GM18867 (cell line): ENCODE data around the gene R3HCC1L.
A peak's percentile ranks its signal among the peaks of the same experiment; 100 is the strongest.

ENCODE experiments used
- ATAC-seq: cut with Tn5 transposase; IDR thresholded peaks from one replicate; pipeline ENCODE4 v1.9.1; 2021; ENCODE audit warnings: mild to moderate bottlenecking, moderate library complexity; ENCODE audit not compliant: unreplicated experiment

The R3HCC1L gene

GRCh38 chr10:98134431-98135221 is at the start of gene R3HCC1L:
Gene R3HCC1L (plus strand): TSS chr10:98134657. CDS start chr10:98208115, 73,458 bp downstream.
- peak; percentile 95 for ATAC-seq

DNA sequence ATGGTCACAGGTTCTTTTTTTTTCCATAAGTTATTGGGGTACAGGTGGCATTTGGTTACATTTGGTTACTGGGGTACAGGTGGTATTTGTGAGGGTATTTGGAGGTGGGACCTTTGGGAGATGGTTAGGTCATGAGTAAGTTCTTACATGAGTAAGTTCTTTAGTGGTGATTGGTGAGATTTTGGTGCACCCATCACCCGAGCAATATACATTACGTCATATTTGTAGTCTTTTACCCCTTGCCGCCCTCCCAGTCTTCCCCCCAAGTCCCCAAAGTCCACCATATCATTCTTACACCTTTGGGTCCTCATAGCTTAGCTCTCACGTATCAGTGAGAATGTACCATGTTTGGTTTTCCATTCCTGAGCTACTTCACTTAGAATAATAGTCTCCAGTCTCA is 49.2 kb upstream of the R3HCC1L start:
- no peak for ATAC-seq

- no peak for ATAC-seq
These were observed 47.4 kb upstream of the R3HCC1L start for GRCh38 chr10:98086837-98087708.

DNA sequence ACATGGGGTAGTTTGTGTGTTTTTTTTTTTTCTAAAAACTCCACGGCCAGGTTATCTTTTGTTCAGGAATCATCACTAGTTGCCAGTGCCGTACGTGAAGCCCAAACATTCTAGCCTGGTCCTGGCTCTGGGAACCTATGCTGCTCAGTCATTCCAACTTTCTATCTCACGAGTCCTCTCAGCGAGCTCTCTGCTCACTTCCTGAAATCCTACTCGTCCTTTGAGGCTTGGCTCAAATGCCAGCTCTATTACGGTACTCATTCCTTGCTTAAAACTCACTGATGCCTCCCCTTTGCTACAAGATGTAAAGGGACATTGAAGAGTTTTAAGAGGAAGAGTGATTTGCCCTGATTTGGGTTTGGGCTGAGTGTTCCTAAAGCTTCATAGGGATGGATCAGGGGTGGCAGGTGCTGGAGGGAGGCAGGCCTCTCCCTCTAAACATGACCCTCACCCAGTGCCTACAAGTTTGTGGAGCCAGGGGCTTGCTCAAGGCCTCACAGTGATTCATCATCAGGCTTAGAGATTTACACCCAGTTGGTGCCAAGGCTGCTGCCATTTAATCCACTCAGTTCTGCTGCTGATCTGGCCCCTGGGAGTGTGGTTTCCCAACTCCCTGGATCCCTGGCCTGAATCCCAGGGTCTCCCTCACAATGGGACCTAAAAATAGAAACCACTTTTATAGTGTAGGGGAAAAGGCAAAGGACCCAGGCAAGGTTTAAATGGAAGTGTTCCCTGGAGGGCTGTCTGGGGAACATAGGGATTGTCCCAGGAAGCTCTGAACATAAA is 46.1 kb upstream of the R3HCC1L start:
- ATAC-seq: no peak

DNA sequence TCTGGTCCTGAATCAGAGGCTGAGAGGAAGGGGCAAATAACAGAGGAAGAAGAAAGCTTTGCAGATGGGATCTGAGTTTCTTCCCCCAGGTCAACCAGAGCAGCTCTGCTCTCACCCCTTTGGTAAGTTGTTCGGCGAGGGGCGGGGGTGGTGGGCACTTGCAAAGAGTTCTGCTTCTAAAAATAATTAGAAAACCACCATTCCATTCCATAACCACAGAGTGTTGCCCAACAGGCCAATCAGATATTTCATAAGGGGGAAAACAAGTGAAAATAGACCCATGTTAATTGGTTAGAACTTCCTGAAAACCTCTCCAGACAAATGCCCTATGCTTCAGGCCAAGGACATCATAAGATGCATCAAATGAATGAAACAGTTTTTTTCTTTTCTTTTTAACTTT is 43.6 kb upstream of the R3HCC1L start:
- no peak for ATAC-seq

GRCh38 chr10:98096316-98096715 is 38.1 kb upstream of the R3HCC1L start:
- ATAC-seq: no peak

DNA sequence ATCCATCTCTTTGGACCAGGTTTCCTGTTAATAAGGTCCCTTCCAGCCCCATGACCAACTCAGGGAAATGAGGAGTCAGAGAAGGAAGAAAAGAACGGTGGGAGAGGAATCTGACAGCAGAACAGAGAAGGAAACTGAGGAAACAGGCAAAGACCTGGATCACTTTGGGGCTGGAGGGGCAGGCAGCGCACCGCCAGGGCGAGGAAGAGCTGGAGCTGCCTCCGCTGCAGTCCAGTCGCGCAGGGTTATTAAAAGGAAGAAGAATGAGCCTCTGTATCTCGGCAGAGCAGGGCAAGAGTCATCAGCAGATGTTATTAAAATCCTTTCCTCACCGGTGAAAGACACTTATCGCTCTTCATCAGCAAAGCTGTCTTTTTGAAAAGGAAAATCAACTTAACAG is 37.7 kb upstream of the R3HCC1L start:
- no peak for ATAC-seq

DNA sequence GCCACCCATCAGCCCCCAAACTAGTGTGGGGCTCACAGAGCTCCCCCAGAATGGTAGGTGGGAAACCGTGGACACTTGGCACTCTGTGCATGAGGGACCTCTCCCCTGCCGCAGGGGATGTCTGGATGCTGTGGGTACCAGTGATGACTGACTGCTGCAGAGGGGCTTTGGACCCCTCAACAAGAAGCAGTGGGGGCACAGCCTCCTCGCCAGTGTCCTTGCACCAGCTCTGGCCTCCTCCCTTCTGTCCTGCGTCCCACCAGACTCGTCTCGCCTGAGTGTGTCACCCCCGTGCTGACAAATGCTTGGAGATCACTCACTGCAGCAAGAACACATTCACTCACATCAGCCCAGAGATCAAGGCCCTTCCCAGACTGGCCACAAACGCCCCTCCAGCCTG is 37.3 kb upstream of the R3HCC1L start:
- ATAC-seq: no peak

GRCh38 chr10:98097616-98098015 is 36.8 kb upstream of the R3HCC1L start:
- no peak for ATAC-seq

DNA sequence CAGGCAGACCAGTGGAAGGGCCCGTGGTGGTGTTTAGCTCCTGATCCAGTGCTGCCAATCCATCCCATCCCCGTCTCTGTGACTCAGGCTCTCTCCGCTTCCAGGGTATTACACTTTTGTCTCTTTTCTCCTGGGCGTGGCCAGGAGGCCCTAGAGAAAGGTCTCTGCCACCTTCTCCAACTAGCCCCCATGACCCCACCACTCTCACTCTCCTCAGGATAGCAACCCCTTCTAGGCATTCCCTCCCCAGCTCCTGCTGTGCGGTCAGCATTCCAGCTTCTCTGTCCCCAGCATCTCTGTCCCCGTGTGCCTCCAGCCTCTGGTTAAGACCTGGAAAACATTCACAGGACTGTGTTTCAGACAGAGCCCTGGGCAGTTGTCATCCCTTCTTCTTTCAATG is 36.2 kb upstream of the R3HCC1L start:
- ATAC-seq: no peak

GRCh38 chr10:98100476-98100875 is 34.0 kb upstream of the R3HCC1L start:
- no peak for ATAC-seq

DNA sequence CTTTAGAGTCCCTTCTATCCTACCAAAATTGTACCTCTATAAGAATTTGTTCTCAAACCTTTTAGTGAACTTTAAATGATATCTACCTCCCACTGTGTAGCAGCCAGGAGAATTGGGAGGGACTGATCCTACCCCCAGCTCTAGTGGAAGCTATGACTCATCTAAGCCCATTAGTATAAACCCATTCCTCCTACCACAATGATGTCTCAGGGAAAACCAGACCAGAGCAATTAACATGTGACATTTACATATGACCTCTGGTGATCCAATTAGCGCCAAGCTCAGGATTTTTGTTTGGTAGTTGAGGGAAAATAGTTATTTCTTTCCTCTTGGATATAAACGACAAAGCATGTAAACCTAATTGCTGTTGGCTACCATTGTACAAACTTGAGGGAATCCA is 33.1 kb upstream of the R3HCC1L start:
- ATAC-seq: no peak

DNA sequence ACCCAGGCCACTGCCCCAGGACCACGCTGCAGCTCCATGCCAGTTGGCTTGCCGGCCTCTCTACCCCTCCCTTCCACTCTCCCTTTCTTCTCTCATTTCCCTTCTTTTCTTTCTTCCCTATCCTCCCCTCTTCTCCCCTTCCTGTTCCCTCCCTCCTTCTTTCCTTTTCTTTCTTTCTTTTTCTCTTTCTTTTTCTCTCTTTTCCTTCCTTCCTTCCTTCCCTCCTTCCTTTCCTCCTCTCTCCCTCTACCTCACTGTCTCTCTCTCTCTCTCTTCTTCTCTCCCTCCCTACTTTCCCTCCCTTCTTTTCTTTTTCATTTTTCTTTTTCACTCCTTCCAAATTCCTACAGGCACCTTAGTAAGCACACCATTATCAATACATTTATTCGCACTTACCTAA is 30.3 kb upstream of the R3HCC1L start:
- no peak for ATAC-seq

GRCh38 chr10:98106531-98106930 is 27.9 kb upstream of the R3HCC1L start:
- no peak for ATAC-seq

DNA sequence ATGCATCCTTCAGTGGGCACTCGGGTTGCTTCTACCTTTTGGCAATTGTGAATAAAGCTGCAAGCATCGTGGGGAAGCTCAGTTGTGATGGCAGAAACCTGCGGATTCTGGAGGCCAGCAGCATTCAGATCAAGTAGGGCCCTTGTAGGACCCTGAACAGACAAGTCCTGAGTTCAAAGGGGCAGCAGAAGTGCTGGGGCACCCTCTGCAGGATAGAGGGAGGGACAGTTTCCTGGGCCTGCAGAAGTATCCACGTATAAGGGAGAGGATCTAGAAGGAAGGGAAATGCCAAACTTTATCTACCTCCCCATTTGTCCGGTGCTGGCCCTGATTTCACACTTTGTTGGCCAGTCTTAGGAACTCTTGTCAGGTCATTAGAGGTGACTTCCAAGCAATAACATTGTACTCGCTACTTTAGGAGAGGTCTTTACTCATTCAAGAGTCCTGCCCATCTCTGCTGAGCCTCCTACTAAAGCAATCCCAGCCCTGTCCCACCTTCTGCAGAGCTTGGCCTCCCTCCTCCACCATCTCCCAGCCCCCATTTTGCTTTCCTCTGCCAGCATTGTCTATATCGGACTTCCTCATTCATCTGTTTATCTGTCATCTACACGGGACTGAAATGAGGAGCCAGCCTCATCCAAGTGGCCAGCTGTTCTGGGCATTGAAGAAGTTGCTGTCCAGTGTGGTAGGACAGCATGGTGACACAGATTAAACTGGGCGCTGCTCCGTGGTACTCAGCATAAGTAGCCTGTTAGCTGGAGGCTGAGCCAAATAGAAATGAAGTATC is 26.6 kb upstream of the R3HCC1L start:
- ATAC-seq: no peak

DNA sequence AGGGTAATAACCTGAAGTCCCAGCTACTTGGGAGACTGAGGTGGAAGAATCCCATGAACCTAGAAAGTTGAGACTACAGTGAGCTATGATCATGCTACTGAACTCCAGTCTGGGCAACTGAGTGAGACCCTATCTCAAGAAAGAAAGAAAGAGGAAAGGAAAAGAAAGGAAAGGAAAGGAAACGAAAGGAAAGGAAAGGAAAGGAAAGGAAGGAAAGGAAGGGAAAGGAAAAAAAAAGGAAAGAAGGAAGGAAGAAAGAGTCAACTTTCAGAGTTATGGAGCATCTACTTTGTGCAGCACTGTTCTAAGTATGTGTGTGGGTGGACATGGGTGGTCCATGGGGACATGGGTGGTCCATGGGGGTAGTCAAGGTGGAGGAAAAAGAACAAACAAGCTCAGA is 24.1 kb upstream of the R3HCC1L start:
- ATAC-seq: no peak

GRCh38 chr10:98115031-98115787 is 19.2 kb upstream of the R3HCC1L start:
- no peak for ATAC-seq

- no peak for ATAC-seq
These were observed 14.6 kb upstream of the R3HCC1L start for GRCh38 chr10:98119891-98120290.

GRCh38 chr10:98125940-98126631 is 8.4 kb upstream of the R3HCC1L start:
- no peak for ATAC-seq
